Transverse colon (tissue), 3 donors: ENCODE results near the gene ANKRD11.
"Not testable (repeated sequence)": the region's sequence is repeated elsewhere in the genome, so short reads cannot be mapped to it uniquely, and the experiment has no call there.

Experiments used
- EP300 ChIP-seq: sonication (generic); formaldehyde crosslinking; IDR thresholded peaks from one replicate; pipeline ENCODE4 v1.6.1; 2017; ENCODE audit warnings: antibody characterized with exemption, low read depth
- POLR2A ChIP-seq: fragments of 450-650 bp; IDR thresholded peaks from one replicate; pipeline ENCODE4 v1.6.1; 2016; ENCODE audit warnings: antibody characterized with exemption, mild to moderate bottlenecking, moderate library complexity
- TF ChIP-seq, protein P1 (sequence below), 5 experiments: fragments of 200-600 bp in 3 of 5; fragments of 450-650 bp in 2 of 5; sonication (generic) in 3 of 5; IDR thresholded peaks; 1 replicate in 2 of 5; 2 replicates in 3 of 5; pipeline ENCODE4 v1.5.1; 2016 to 2017; ENCODE audit warnings: antibody characterized with exemption in 5 of 5, inconsistent platforms in 3 of 5, mild to moderate bottlenecking in 2 of 5, moderate library complexity in 1 of 5

DNA sequence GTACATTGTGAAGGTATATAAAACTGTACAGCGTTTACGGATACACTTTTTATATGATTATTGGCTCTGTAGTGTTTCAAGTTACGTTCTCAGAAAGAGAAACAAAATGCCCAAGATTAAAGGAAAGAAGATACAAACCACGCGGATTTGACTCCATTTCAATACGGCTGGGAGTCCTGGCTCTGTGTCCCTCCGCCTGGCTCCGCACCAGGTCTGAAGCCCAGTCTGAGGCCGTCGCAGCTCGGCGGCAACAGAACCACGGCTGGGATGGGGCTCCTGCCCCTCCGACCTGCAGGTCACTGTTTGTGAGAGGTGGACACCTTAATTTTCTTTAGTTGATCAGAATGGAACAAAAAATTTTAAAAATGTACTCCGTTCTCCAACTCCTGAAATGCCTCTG is 222.6 kb downstream of the ANKRD11 start:
- TF ChIP-seq, protein P1, sequence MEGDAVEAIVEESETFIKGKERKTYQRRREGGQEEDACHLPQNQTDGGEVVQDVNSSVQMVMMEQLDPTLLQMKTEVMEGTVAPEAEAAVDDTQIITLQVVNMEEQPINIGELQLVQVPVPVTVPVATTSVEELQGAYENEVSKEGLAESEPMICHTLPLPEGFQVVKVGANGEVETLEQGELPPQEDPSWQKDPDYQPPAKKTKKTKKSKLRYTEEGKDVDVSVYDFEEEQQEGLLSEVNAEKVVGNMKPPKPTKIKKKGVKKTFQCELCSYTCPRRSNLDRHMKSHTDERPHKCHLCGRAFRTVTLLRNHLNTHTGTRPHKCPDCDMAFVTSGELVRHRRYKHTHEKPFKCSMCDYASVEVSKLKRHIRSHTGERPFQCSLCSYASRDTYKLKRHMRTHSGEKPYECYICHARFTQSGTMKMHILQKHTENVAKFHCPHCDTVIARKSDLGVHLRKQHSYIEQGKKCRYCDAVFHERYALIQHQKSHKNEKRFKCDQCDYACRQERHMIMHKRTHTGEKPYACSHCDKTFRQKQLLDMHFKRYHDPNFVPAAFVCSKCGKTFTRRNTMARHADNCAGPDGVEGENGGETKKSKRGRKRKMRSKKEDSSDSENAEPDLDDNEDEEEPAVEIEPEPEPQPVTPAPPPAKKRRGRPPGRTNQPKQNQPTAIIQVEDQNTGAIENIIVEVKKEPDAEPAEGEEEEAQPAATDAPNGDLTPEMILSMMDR (IDR thresholded peaks at IDR 0.05), result not testable (repeated sequence)
- not testable (repeated sequence) for TF ChIP-seq POLR2A, EP300
